Measurements from ENCODE around the gene MAGI1. TPM values are rescaled to one million over a fixed set of nuclear protein-coding genes. Genes with fewer than 3 reads are reported as not detected.

Gene MAGI1
- total and polyA plus RNA-seq, 2 donors (not counting 1 experiment from before 2014, with no cell fraction given), result 15.7 to 23.7 TPM

DNA sequence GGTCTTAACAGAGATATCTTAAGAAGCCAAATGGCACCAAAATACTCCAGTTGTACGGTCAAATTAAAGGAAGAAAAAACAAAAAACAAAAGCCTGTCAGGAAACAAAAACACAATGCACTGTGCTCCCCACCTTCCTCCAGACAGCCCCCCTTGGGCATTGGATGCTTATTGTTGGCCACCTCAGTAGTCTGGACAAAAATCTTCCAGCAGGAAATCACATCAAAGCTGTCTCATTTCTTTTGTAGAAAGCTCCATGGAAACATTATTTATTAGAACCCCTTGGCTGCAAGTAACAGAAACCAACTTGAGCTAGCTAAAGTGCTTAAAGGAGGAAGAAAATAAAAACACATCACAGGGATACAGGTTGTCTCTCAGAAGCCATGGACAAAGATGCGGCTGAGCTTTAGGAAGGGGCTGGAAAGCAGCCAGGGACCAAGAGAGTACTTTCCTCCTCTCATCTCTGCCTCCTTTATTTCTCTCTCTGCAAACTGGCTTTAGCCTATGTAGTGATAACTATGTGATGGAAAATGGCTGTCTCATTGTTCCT is 699.5 kb downstream of the MAGI1 start:
- H3K36me3 ChIP-seq (ENCODE audit: control insufficient read depth, insufficient read depth, low read length), result no peaks in the 10 kb centered on the region
- DNase-seq (ENCODE audit: low read depth in 2 of 2), result no peak
- no peaks in the 10 kb centered on the region for H3K9me3 ChIP-seq (ENCODE audit: control insufficient read depth, insufficient read depth, low read depth, low read length)
- H3K4me1 ChIP-seq (ENCODE audit: control insufficient read depth, extremely low read depth, insufficient read depth, low read length), result no peaks in the 10 kb centered on the region
- H3K4me2 ChIP-seq (ENCODE audit: extremely low read depth, insufficient read depth, low read length), result no peak overlapping the region
- no peak overlapping the region for H3K4me3 ChIP-seq (replicated peaks in 1 of 4; ENCODE audit: control extremely low read depth in 1 of 4, insufficient read depth in 1 of 4, low read depth in 3 of 4, low read length in 4 of 4)
- H2AFZ ChIP-seq (ENCODE audit: low read length), result no peak overlapping the region
- no peak overlapping the region for H3K27ac ChIP-seq (ENCODE audit: insufficient read depth, low read length)
- H3K9ac ChIP-seq (ENCODE audit: insufficient read depth, low read length), result no peak overlapping the region
- H4K20me1 ChIP-seq (ENCODE audit: control insufficient read depth, extremely low read depth, insufficient read depth, low read length), result no peaks in the 10 kb centered on the region
- TF ChIP-seq, protein P1, sequence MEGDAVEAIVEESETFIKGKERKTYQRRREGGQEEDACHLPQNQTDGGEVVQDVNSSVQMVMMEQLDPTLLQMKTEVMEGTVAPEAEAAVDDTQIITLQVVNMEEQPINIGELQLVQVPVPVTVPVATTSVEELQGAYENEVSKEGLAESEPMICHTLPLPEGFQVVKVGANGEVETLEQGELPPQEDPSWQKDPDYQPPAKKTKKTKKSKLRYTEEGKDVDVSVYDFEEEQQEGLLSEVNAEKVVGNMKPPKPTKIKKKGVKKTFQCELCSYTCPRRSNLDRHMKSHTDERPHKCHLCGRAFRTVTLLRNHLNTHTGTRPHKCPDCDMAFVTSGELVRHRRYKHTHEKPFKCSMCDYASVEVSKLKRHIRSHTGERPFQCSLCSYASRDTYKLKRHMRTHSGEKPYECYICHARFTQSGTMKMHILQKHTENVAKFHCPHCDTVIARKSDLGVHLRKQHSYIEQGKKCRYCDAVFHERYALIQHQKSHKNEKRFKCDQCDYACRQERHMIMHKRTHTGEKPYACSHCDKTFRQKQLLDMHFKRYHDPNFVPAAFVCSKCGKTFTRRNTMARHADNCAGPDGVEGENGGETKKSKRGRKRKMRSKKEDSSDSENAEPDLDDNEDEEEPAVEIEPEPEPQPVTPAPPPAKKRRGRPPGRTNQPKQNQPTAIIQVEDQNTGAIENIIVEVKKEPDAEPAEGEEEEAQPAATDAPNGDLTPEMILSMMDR (conservative IDR thresholded peaks at IDR 0.05 in 1 of 2, IDR thresholded peaks at IDR 0.05 in 1 of 2; ENCODE audit: low read depth in 1 of 2, low read length in 2 of 2), result no peak
- TF ChIP-seq EZH2 (IDR thresholded peaks at IDR 0.05; ENCODE audit: low read length, missing control alignments), result no peak
- H3K79me2 ChIP-seq (ENCODE audit: control insufficient read depth, insufficient read depth, low read length), result no peaks in the 10 kb centered on the region
- H3K27me3 ChIP-seq (ENCODE audit: control insufficient read depth, insufficient read depth, low read length), result no peaks in the 10 kb centered on the region

DNA sequence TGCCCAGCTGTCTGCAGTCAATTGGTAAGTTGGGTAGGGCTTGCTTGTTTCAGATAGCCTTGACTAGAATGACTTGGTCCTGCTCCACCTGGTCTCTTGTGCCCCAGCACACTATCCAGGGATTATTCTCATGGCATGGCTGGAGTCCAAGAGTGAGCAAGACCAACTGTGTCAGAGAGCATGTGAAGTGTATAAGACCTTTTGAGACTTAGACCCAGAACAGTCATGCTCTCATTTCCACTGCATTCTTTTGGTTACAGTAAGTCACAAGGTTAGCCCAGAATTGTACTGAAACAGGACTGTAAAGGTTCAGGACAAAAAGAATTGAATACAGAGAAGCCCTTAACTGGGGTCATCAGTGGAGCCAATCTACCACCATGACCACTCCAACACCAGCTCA is 700.1 kb downstream of the MAGI1 start:
- Histone ChIP-seq H3K4me1 (ENCODE audit: control insufficient read depth, extremely low read depth, insufficient read depth, low read length) (no peaks in the 10 kb centered on the region), H3K4me3 (replicated peaks in 1 of 4; ENCODE audit: control extremely low read depth in 1 of 4, insufficient read depth in 1 of 4, low read depth in 3 of 4, low read length in 4 of 4) (no peak overlapping the region), H3K27ac (ENCODE audit: insufficient read depth, low read length) (no peak overlapping the region), H3K27me3 (ENCODE audit: control insufficient read depth, insufficient read depth, low read length) (no peaks in the 10 kb centered on the region), H4K20me1 (ENCODE audit: control insufficient read depth, extremely low read depth, insufficient read depth, low read length) (no peaks in the 10 kb centered on the region), H3K4me2 (ENCODE audit: extremely low read depth, insufficient read depth, low read length) (no peak overlapping the region), H3K79me2 (ENCODE audit: control insufficient read depth, insufficient read depth, low read length) (no peaks in the 10 kb centered on the region), H3K9me3 (ENCODE audit: control insufficient read depth, insufficient read depth, low read depth, low read length) (no peaks in the 10 kb centered on the region), H3K9ac (ENCODE audit: insufficient read depth, low read length) (no peak overlapping the region), H3K36me3 (ENCODE audit: control insufficient read depth, insufficient read depth, low read length) (no peaks in the 10 kb centered on the region), H2AFZ (ENCODE audit: low read length) (no peak overlapping the region)
- peak; percentile 25 to 47 for DNase-seq (ENCODE audit: low read depth in 2 of 2)
- TF ChIP-seq EZH2 (IDR thresholded peaks at IDR 0.05; ENCODE audit: low read length, missing control alignments), result no peak
- TF ChIP-seq, protein P1 (conservative IDR thresholded peaks at IDR 0.05 in 1 of 2, IDR thresholded peaks at IDR 0.05 in 1 of 2; ENCODE audit: low read depth in 1 of 2, low read length in 2 of 2), result no peak

DNA sequence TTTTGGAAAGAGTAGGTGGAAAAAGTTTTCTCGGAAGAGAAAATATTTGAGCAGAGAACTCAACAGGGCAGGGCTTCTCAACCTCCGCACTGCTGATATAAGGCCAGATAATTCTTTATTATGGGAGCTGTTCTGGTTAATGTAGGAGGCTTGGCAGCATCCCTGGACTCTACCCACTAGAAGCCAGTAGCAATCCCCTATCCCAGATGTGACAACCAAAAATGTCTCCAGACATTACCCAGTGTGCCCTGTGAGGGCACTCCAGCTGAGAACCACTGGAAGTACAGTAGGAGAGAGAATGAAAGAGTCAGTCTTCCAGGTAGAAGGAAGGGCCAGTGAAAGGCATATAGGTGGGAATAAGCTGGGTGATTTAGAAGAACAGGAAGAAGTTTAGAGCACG is 703.1 kb downstream of the MAGI1 start:
- H3K9ac ChIP-seq (ENCODE audit: insufficient read depth, low read length), result no peak overlapping the region
- no peaks in the 10 kb centered on the region for H3K27me3 ChIP-seq (ENCODE audit: control insufficient read depth, insufficient read depth, low read length)
- H3K4me3 ChIP-seq (replicated peaks in 1 of 4; ENCODE audit: control extremely low read depth in 1 of 4, insufficient read depth in 1 of 4, low read depth in 3 of 4, low read length in 4 of 4), result no peak overlapping the region
- H2AFZ ChIP-seq (ENCODE audit: low read length), result no peak overlapping the region
- H4K20me1 ChIP-seq (ENCODE audit: control insufficient read depth, extremely low read depth, insufficient read depth, low read length), result no peaks in the 10 kb centered on the region
- no peak overlapping the region for H3K27ac ChIP-seq (ENCODE audit: insufficient read depth, low read length)
- H3K4me1 ChIP-seq (ENCODE audit: control insufficient read depth, extremely low read depth, insufficient read depth, low read length), result no peaks in the 10 kb centered on the region
- H3K36me3 ChIP-seq (ENCODE audit: control insufficient read depth, insufficient read depth, low read length), result no peaks in the 10 kb centered on the region
- TF ChIP-seq, protein P1 (conservative IDR thresholded peaks at IDR 0.05 in 1 of 2, IDR thresholded peaks at IDR 0.05 in 1 of 2; ENCODE audit: low read depth in 1 of 2, low read length in 2 of 2), result no peak
- TF ChIP-seq EZH2 (IDR thresholded peaks at IDR 0.05; ENCODE audit: low read length, missing control alignments), result no peak
- H3K4me2 ChIP-seq (ENCODE audit: extremely low read depth, insufficient read depth, low read length), result no peak overlapping the region
- no peak for DNase-seq (ENCODE audit: low read depth in 2 of 2)
- H3K79me2 ChIP-seq (ENCODE audit: control insufficient read depth, insufficient read depth, low read length), result no peaks in the 10 kb centered on the region
- no peaks in the 10 kb centered on the region for H3K9me3 ChIP-seq (ENCODE audit: control insufficient read depth, insufficient read depth, low read depth, low read length)
